AG10803 (cell line): ENCODE results near the gene SLC35B3.
"Not testable (repeated sequence)": the region's sequence is repeated elsewhere in the genome, so short reads cannot be mapped to it uniquely, and the experiment has no call there.

Experiments used
- DNase-seq: peaks from one replicate; pipeline ENCODE4 v3.0.0; 2010; ENCODE audit warnings: low read depth
- H3K4me3 ChIP-seq: 2 replicates; pipeline ENCODE4 v1.5.1; 2011; ENCODE audit warnings: mild to moderate bottlenecking, low read length, control low read depth
- CTCF ChIP-seq: conservative IDR thresholded peaks from 2 replicates; pipeline ENCODE4 v1.5.1; 2011; ENCODE audit warnings: mild to moderate bottlenecking, low read length, control low read depth, inconsistent platforms

Gene SLC35B3

GRCh38 chr6:8462169-8462568 lies 26.8 kb upstream of the SLC35B3 start:
- H3K4me3 ChIP-seq: no peak overlapping the region
- 0 out of 2 replicates have a peak, but pooled peaks have one; percentile 12 for TF ChIP-seq CTCF
- DNase-seq: no peak

- no peak for TF ChIP-seq CTCF
- no peak overlapping the region for H3K4me3 ChIP-seq
- no peak for DNase-seq
These were observed 11.0 kb upstream of the SLC35B3 start for GRCh38 chr6:8446391-8446790.

- not testable (repeated sequence) for H3K4me3 ChIP-seq, DNase-seq
These were observed 10.6 kb upstream of the SLC35B3 start for GRCh38 chr6:8445930-8446329.

GRCh38 chr6:8442150-8442549 lies 6.8 kb upstream of the SLC35B3 start:
- H3K4me3 ChIP-seq: no peak overlapping the region
- no peak for TF ChIP-seq CTCF
- no peak for DNase-seq

GRCh38 chr6:8441452-8441851 lies 6.1 kb upstream of the SLC35B3 start:
- no peak for TF ChIP-seq CTCF
- H3K4me3 ChIP-seq: no peak overlapping the region
- no peak for DNase-seq

- no peak overlapping the region for H3K4me3 ChIP-seq
- TF ChIP-seq CTCF: no peak
- DNase-seq: no peak
These were observed 4.4 kb upstream of the SLC35B3 start for GRCh38 chr6:8439601-8440268.

GRCh38 chr6:8437813-8438212 lies 2.5 kb upstream of the SLC35B3 start:
- DNase-seq: no peak
- no peak for TF ChIP-seq CTCF
- H3K4me3 ChIP-seq: no peak overlapping the region

GRCh38 chr6:8436966-8437365 lies 1.6 kb upstream of the SLC35B3 start:
- H3K4me3 ChIP-seq: no peak overlapping the region
- TF ChIP-seq CTCF: no peak
- DNase-seq: no peak
